ENCODE data around the gene ZGPAT. TPM values are rescaled to one million over a fixed set of nuclear protein-coding genes. Genes with fewer than 3 reads are reported as not detected.
A peak's percentile ranks its signal among the peaks of the same experiment; 100 is the strongest.

Gene ZGPAT
- total and polyA plus RNA-seq, 2 of the 4 experiments (the other 2 are of a cell fraction) = 13.4 to 20.2 TPM

DNA sequence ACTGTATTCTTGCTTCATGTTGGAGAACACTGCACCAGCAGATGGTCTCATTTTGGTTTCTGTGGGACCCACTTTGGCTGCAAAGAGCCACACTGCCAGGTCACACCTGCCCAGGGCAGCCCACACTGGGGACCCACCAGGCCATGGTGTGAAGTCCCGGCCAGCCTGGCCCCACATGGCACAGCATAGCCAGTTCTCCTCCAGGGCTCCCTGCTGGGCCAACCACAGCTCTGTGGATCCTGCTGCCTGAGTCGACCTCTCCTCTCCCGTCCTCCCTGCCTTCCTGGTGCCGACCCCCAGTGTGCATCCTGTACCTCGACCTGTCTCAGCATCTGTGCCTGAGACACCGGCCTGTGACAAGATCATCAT is 3.1 kb upstream of the ZGPAT start:
- peaks cover 33% of the 10 kb centered on the region for H3K36me3 ChIP-seq (ENCODE audit: control insufficient read depth, insufficient read depth, low read length)
- H3K27ac ChIP-seq (ENCODE audit: insufficient read depth, low read length) = no peak overlapping the region
- H2BK20ac ChIP-seq (ENCODE audit: low read depth, low read length) = no peak overlapping the region
- peaks cover 12% of the 10 kb centered on the region for H3K4me1 ChIP-seq (ENCODE audit: control insufficient read depth, insufficient read depth, low read length)
- TF ChIP-seq, protein P1, sequence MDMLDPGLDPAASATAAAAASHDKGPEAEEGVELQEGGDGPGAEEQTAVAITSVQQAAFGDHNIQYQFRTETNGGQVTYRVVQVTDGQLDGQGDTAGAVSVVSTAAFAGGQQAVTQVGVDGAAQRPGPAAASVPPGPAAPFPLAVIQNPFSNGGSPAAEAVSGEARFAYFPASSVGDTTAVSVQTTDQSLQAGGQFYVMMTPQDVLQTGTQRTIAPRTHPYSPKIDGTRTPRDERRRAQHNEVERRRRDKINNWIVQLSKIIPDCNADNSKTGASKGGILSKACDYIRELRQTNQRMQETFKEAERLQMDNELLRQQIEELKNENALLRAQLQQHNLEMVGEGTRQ (IDR thresholded peaks at IDR 0.05; ENCODE audit: low read depth, low read length) = no peak
- TF ChIP-seq NFE2L2 (IDR thresholded peaks at IDR 0.05; ENCODE audit: low read depth, low read length) (no peak), FOS (IDR thresholded peaks at IDR 0.05; ENCODE audit: low read depth, low read length) (no peak), RAD21 (IDR thresholded peaks at IDR 0.05; ENCODE audit: low read length) (no peak), POLR2A (IDR thresholded peaks at IDR 0.05; ENCODE audit: low read depth, low read length) (no peak)
- TF ChIP-seq, protein P2, sequence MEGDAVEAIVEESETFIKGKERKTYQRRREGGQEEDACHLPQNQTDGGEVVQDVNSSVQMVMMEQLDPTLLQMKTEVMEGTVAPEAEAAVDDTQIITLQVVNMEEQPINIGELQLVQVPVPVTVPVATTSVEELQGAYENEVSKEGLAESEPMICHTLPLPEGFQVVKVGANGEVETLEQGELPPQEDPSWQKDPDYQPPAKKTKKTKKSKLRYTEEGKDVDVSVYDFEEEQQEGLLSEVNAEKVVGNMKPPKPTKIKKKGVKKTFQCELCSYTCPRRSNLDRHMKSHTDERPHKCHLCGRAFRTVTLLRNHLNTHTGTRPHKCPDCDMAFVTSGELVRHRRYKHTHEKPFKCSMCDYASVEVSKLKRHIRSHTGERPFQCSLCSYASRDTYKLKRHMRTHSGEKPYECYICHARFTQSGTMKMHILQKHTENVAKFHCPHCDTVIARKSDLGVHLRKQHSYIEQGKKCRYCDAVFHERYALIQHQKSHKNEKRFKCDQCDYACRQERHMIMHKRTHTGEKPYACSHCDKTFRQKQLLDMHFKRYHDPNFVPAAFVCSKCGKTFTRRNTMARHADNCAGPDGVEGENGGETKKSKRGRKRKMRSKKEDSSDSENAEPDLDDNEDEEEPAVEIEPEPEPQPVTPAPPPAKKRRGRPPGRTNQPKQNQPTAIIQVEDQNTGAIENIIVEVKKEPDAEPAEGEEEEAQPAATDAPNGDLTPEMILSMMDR (conservative IDR thresholded peaks at IDR 0.05; ENCODE audit: low read depth, low read length) = no peak
- no peak for DNase-seq
- peaks cover 19 to 81% of the 10 kb centered on the region in 2 experiments for H3K79me1 ChIP-seq (ENCODE audit: low read depth in 1 of 2, low read length in 2 of 2)
- ChIA-PET POLR2A (ENCODE audit: unreplicated experiment) (no interaction called here), CTCF (no interaction called here)
- WGBS, 2 experiments (ENCODE audit: extremely low coverage in 2 of 2, insufficient read length in 1 of 2) = 81% methylated on average over 6 of the region's 6 CpGs; no CpG with 5 or more reads in 1 of the 2 experiments
- H2BK120ac ChIP-seq (ENCODE audit: low read depth, low read length) = no peak overlapping the region
- H3K4ac ChIP-seq (ENCODE audit: low read depth, low read length) = no peak overlapping the region
- no peak overlapping the region for H2AFZ ChIP-seq (replicated peaks; ENCODE audit: low read length, poor library complexity)
- H3K18ac ChIP-seq (ENCODE audit: low read depth, low read length) = no peak overlapping the region
- H2BK5ac ChIP-seq (ENCODE audit: low read depth, low read length, poor library complexity, severe bottlenecking) = no peak overlapping the region
- no peak overlapping the region for H4K8ac ChIP-seq (ENCODE audit: low read depth in 2 of 2, low read length in 2 of 2)
- no peak overlapping the region for H2BK15ac ChIP-seq (ENCODE audit: low read depth, low read length)
- no peak overlapping the region for H3K23ac ChIP-seq (ENCODE audit: low read depth, low read length)
- no peaks in the 10 kb centered on the region for H3K27me3 ChIP-seq (ENCODE audit: control insufficient read depth, insufficient read depth, low read length)
- H3K14ac ChIP-seq (replicated peaks; ENCODE audit: low read depth, low read length) = no peak overlapping the region
- no TSS peak for BruUV-seq (replicated peaks)
- peak overlapping the region; percentile 37 for H2AK9ac ChIP-seq (replicated peaks; ENCODE audit: low read depth, low read length, poor library complexity)
- intact Hi-C loops (cut with micrococcal nuclease) = no loop called here
- H2AK5ac ChIP-seq (ENCODE audit: low read depth, low read length) = no peak overlapping the region
- no peak overlapping the region for H3K4me2 ChIP-seq (ENCODE audit: low read depth, low read length)
- in situ Hi-C loops (cut with MboI; ENCODE audit: low sequenced_read_pairs) = loop anchor here (10.0 kb wide), 1 partner anchor 160 kb away; the partner anchor contains the start of genes ABHD16B and TPD52L2
- H3K56ac ChIP-seq (ENCODE audit: extremely low read depth, insufficient read depth, low read length) = no peak overlapping the region
- no peak for ATAC-seq (ENCODE audit: low read depth)
- no peak overlapping the region for H3K9ac ChIP-seq (ENCODE audit: low read depth, low read length)
- no peaks in the 10 kb centered on the region; the same call in 1 of the 2 replicates for H4K20me1 ChIP-seq (ENCODE audit: insufficient read depth, low read length)
- H3K4me3 ChIP-seq (ENCODE audit: insufficient read depth, low read depth, low read length) = no peak overlapping the region
- no peak overlapping the region for H4K5ac ChIP-seq (ENCODE audit: low read depth, low read length)
- H3K9me1 ChIP-seq (ENCODE audit: insufficient read depth, low read length) = no peaks in the 10 kb centered on the region
- no peak overlapping the region for H4K91ac ChIP-seq (ENCODE audit: insufficient read depth, low read depth, low read length)
- no peaks in the 10 kb centered on the region for H3K9me3 ChIP-seq (ENCODE audit: control insufficient read depth, insufficient read depth, low read length)
- dilution Hi-C loops (cut with HindIII; ENCODE audit: low sequenced_read_pairs, unreplicated experiment) = no loop called here

All from IMR-90 (cell line).